Activated T-cell treated with anti-CD3 and anti-CD28 coated beads, Interleukin-2, amount 50 U/mL, for 72 hours (primary cell): Measurements from ENCODE around the gene FBXO8. TPM values are rescaled to one million over a fixed set of nuclear protein-coding genes. Genes with fewer than 3 reads are reported as not detected.

ENCODE experiments used
- ATAC-seq, 2 donors: fragments of 150-1000 bp; cut with Tn5 transposase; replicated peaks in 1 of 2; 2 replicates each; pipeline ENCODE4 v1.10.0; 2021; ENCODE audit warnings: moderate library complexity in 2 of 2, mild to moderate bottlenecking in 1 of 2
- DNase-seq, 2 donors: peaks; one replicate each; pipeline ENCODE4 v3.0.0; 2021 to 2022; ENCODE audit warnings: mixed read lengths in 1 of 2
- H3K27ac Mint-ChIP-seq: one replicate; pipeline ENCODE4 v1.8.0; 2022; ENCODE audit warnings: mild to moderate bottlenecking, moderate library complexity, mixed read lengths
- H3K27me3 Mint-ChIP-seq: one replicate; pipeline ENCODE4 v1.8.0; 2022; ENCODE audit warnings: low read depth, mixed read lengths
- H3K36me3 Mint-ChIP-seq, 2 donors: one replicate each; pipeline ENCODE4 v1.8.0; 2022; ENCODE audit warnings: mixed read lengths in 2 of 2, mild to moderate bottlenecking in 1 of 2; ENCODE audit not compliant: insufficient read depth in 2 of 2
- H3K4me1 Mint-ChIP-seq: one replicate; pipeline ENCODE4 v1.8.0; 2022; ENCODE audit warnings: low read depth, mixed read lengths
- H3K4me3 Mint-ChIP-seq, 2 donors: one replicate each; pipeline ENCODE4 v1.8.0; 2022; ENCODE audit warnings: mild to moderate bottlenecking in 2 of 2, mixed read lengths in 2 of 2, moderate library complexity in 2 of 2
- H3K9me3 Mint-ChIP-seq, 2 donors: one replicate each; pipeline ENCODE4 v1.8.0; 2022; ENCODE audit warnings: mixed read lengths in 2 of 2
- total RNA-seq, 2 donors: library from RNA; stranded (reverse); gene quantifications; one replicate each; pipeline ENCODE4 v1.2.3, GENCODE V29; 2022

The FBXO8 gene, protein sequence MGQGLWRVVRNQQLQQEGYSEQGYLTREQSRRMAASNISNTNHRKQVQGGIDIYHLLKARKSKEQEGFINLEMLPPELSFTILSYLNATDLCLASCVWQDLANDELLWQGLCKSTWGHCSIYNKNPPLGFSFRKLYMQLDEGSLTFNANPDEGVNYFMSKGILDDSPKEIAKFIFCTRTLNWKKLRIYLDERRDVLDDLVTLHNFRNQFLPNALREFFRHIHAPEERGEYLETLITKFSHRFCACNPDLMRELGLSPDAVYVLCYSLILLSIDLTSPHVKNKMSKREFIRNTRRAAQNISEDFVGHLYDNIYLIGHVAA
- total RNA-seq: 10 to 100 TPM; 25.5 to 26.0 TPM

DNA sequence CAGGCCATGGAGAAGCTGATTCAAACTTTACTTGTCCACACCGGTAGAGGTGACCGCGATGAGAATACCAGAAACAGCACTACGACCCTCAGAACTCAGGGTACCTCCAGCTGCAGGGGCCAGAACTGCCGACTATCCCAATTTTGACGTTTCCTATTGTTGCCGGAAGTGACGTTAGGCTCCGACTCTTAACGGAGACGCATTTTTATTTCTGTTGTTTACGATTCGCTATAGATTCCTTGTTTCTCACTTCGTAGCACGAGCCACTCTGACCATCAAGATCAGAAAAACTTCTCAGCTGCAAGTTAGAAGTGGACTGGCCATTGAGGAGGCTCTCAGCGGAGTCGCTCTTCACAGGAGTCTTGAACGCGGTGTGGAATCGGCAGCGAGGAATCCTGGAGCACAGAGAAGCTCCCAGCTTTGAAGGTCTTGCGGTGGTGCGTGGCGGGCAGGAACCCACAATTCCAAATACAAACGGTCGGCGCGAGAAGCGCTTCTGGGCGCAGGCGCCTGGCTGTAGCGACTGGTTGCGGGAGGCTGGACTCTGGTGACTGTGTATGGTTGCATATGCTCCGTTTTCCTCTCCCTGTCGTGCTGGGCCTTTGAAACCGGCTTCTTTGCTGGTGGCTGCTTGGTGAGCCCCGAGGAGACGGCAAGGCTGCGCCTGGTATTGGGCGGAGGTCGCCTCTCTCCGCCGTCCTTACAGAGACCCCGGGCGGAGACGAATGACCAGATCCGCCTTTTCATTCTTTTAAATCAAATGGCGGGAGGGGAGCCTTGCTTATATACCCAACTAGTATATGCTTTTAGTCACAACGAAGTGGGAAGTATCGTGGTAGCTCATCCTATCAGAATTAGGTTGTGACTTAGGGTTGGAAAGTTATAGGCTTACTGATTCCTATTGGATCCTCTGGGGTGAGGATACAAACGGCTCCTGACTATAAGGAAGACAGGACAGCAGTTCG lies at the start of gene FBXO8, which contains the start of gene CEP44:
TSS of gene FBXO8 (minus strand) at position 161 of the 965 bp plus-strand sequence. CDS start 20,575 bp downstream, outside the sequence.
TSS of gene CEP44 (plus strand) at position 405 of the 965 bp plus-strand sequence. CDS start 15,211 bp downstream, outside the sequence.
- peaks cover 5 to 6% of the 10 kb centered on the region in 2 donors for H3K36me3 Mint-ChIP-seq

DNA sequence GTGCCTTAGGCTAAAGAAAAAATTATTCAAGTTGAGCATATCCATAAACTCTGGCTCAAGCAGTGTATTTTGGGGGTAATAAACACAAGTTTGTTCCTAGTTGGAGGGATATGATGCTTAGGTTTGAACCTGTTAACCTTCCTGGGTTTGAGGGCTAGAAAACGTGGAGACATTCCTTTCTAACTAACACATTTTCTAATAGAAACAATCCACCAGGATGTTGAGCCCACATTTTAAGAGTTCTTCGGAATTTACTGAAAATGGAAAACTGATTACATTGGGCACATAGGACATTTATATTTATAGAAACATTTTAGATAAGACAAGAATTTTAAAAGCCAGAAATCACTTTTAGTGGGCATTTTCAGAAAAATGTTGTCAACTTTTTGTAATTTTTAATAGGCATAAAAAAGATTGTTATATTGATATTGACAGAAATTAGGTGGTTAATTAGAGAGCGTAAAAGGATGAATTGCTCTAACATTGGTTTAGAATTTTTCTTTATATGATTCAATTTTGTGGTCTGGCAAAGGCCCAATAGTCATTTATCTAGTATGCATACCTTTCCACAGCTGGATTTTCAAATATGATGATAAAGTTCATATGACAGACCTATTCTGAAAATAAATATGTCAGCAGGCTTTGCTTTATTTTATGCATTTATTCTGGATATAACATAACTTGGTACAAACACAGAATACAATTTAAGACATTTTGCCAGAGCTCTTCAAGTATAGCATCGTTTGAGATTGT lies 49.5 kb upstream of the FBXO8 start:
- H3K27ac Mint-ChIP-seq: no peak overlapping the region
- no peaks in the 10 kb centered on the region for H3K27me3 Mint-ChIP-seq
- no peaks in the 10 kb centered on the region for H3K9me3 Mint-ChIP-seq
- no peaks in the 10 kb centered on the region for H3K4me1 Mint-ChIP-seq
- no peak for DNase-seq
- ATAC-seq: no peak
- no peaks in the 10 kb centered on the region for H3K36me3 Mint-ChIP-seq
- H3K4me3 Mint-ChIP-seq: no peak overlapping the region

More for the DNA sequence above, at the start of gene FBXO8, which contains the start of gene CEP44:
- DNase-seq (peak; percentile 55 to 71), ATAC-seq (peak; percentile 72 to 75)
- peak within 1 kb of the TSS; percentile 98 for H3K27ac Mint-ChIP-seq
- peak within 1 kb of the TSS; percentile 90 to 99 for H3K4me3 Mint-ChIP-seq
- H3K9me3 Mint-ChIP-seq: peaks cover 0 to 2% of the 10 kb centered on the region in 2 donors
- H3K27me3 Mint-ChIP-seq: no peaks in the 10 kb centered on the region
- peaks cover 64% of the 10 kb centered on the region for H3K4me1 Mint-ChIP-seq

DNA sequence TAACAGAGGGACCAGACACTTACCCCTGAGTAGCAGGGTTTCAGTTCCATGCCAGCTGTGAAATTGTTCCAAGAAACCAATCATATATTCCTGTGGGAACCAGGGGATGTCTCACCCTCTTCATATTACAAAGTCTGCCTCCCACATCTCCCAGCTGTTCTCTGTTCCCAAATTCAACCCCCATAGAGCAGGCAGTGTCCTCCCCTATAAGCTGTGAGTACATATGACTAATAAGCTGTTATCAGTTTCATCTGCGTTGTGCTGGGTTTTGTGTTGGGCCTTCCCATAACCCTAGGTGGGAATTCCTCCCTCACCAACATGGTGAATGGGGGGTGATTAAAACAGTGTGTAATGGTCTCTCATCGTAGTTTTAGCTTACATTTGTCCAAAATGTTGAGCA lies 41.3 kb upstream of the FBXO8 start:
- DNase-seq (no peak), ATAC-seq (no peak)
- H3K9me3 Mint-ChIP-seq: no peaks in the 10 kb centered on the region
- no peaks in the 10 kb centered on the region for H3K36me3 Mint-ChIP-seq
- H3K27ac Mint-ChIP-seq: no peak overlapping the region
- no peaks in the 10 kb centered on the region for H3K4me1 Mint-ChIP-seq
- no peaks in the 10 kb centered on the region for H3K27me3 Mint-ChIP-seq
- H3K4me3 Mint-ChIP-seq: no peak overlapping the region

DNA sequence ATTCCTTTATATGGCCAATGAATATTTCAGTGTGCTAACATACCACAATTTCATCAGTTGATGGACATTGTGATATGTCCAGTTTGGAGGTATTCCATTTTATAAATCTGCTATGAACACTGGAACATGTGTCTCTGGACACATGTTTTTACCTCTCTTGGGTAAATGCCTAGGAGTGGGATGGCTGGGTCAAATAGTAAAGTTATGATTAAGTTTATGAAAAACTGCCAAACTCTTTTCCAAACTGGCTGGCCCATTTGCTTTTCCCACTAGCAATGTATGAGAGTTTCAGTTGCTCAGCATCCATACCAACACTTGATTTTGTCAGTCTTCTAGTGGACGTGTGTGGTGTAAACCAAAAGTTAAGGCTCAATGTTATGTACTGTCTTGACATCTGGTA lies 40.8 kb upstream of the FBXO8 start:
- no peak overlapping the region for H3K4me3 Mint-ChIP-seq
- H3K36me3 Mint-ChIP-seq: no peaks in the 10 kb centered on the region
- no peaks in the 10 kb centered on the region for H3K27me3 Mint-ChIP-seq
- no peaks in the 10 kb centered on the region for H3K4me1 Mint-ChIP-seq
- no peaks in the 10 kb centered on the region for H3K9me3 Mint-ChIP-seq
- ATAC-seq: no peak
- no peak overlapping the region for H3K27ac Mint-ChIP-seq
- no peak for DNase-seq

DNA sequence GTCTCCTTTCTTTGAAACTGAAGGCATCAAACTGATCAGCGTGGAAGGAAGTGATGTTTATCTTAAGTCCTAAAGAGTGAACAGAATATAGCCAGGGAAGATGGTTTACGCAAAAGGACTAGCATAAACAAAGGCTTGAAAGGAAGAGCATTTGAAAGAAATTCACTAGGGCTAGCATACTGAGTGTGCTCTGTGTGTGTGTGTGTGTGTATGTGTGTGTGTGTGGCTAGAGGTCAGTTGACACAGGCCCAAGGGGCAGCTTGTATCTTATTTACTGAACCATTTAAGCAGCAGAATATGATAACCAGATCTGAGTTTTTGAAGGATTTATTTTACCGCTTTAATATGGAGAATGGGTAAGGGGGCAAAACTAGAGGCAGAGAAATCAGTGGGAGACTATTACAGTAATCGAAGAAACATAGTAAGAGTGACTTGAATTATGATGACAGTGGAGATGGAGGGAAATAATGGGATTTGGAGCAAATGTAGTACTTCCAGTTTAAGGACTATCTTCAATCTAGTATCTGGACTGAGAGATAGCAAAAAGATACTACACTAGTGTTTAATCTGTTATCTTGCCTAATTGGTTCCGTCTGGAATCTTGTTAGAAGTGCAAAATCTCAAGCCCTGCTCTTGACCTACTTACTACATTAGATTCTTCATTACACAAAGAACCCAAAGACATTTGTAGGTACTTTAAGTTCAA lies 37.2 kb upstream of the FBXO8 start:
- ATAC-seq: no peak
- no peaks in the 10 kb centered on the region for H3K9me3 Mint-ChIP-seq
- H3K4me1 Mint-ChIP-seq: no peaks in the 10 kb centered on the region
- H3K4me3 Mint-ChIP-seq: no peak overlapping the region
- no peaks in the 10 kb centered on the region for H3K27me3 Mint-ChIP-seq
- H3K36me3 Mint-ChIP-seq: peaks cover 0 to 2% of the 10 kb centered on the region in 2 donors
- no peak overlapping the region for H3K27ac Mint-ChIP-seq
- no peak for DNase-seq

DNA sequence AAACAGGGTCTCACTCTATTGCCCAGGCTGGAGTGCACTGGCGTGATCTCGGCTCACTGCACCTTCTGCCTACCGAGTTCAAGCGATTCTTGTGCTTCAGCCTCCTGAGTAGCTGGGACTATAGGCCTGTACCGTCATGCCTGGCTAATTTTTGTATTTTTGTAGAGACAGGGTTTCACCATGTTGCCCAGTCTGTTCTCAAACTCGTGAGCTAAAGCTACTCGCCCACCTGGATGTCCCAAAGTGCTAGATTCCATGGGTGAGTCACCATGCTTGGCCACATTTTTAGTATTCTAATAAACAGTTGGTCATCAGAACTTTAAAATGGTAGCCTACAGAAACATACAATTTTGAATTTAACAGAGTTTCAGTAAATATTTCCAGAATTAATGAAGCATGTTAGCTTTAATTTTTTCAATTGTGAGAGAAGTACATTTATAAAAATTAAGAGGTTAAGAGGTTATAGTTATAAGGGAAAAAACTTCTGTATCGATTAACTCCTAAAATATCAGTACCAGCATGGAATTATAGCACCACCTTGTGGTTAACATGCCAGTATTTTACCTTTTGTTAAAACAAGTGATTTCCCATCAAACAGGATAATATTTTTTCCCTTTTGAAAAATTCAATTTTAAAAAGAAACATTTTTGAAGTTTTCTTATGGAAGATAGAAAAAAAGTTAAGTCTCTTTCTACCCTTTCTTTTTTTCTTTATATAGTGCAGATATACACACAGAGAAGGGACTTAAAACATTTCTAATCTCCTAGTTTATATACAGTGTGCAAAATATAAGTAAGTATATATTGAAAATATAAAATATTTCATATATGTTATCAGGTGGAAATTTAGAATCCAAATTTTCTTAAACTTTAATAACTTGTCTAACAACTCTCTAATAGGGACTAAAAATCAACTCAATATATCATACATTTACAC lies 35.6 kb upstream of the FBXO8 start:
- Mint-ChIP-seq H3K36me3 (peaks cover 0 to 2% of the 10 kb centered on the region in 2 donors), H3K4me3 (no peak overlapping the region), H3K27me3 (no peaks in the 10 kb centered on the region), H3K9me3 (no peaks in the 10 kb centered on the region), H3K4me1 (no peaks in the 10 kb centered on the region), H3K27ac (no peak overlapping the region)
- DNase-seq: no peak
- ATAC-seq: no peak

DNA sequence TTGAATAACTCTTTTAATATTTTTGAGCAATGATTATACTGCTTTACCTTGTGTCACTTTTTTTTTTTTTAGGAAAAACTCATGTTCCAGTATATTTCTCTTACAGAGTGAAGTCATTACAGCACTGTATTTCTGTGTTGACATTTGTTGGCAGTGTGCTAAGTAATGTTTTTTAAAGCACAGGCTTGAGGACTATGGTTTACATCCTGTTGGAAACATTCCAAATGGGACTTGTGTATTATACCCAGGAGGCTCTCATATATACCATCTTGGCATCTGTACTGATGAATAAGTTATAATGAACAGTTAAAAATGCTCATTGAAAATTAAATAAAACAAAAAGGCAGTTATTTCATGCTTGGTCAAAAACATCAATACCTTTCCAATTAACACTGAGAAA lies 34.1 kb upstream of the FBXO8 start:
- Mint-ChIP-seq H3K4me3 (no peak overlapping the region), H3K36me3 (peaks cover 0 to 6% of the 10 kb centered on the region in 2 donors), H3K27ac (no peak overlapping the region), H3K9me3 (no peaks in the 10 kb centered on the region), H3K4me1 (no peaks in the 10 kb centered on the region), H3K27me3 (no peaks in the 10 kb centered on the region)
- ATAC-seq: no peak
- DNase-seq: no peak

DNA sequence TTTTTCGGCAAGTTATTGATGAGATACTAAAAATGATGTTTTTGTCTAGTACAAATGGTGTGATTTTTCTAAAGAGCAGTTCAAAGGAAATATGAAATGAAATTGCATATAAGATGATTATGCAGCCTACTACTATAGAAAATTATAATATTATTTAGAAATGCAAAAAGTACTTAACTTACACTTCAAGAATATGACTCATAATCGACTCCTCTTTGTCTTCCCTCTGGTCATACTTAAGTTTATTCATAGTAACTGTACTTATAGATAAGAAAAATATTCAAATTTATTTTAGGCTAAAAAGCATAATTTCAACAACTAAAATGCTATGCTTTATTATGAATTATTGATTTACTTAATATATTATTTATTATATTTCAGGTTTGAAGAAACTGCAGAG lies 33.5 kb upstream of the FBXO8 start:
- H3K4me3 Mint-ChIP-seq: no peak overlapping the region
- no peaks in the 10 kb centered on the region for H3K27me3 Mint-ChIP-seq

DNA sequence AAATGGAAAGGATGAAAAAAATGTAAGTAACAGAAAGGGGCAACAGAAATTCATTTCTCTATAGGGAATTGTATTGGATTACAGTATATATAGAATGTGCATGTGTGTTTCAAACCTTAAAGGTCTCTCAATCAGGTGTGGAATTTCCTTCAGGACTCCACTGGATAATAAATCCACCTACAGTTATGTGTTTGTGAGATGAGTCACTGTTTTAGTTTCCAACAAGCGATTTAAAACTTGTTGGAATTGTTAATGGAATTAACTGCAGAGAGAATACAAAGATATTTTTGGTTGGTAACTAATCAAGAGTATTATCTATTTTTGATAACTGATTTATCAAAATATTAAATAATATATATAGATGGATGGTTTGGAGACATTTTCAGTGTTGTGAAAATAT lies 33.1 kb upstream of the FBXO8 start:
- no peak for DNase-seq
- H3K36me3 Mint-ChIP-seq: peaks cover 0 to 9% of the 10 kb centered on the region in 2 donors
- no peak for ATAC-seq
- no peaks in the 10 kb centered on the region for H3K4me1 Mint-ChIP-seq
- H3K27ac Mint-ChIP-seq: no peak overlapping the region
- no peak overlapping the region for H3K4me3 Mint-ChIP-seq
- no peaks in the 10 kb centered on the region for H3K9me3 Mint-ChIP-seq
- H3K27me3 Mint-ChIP-seq: no peaks in the 10 kb centered on the region

More for the DNA sequence above, 33.5 kb upstream of the FBXO8 start:
- Mint-ChIP-seq H3K9me3 (no peaks in the 10 kb centered on the region), H3K27ac (no peak overlapping the region), H3K36me3 (peaks cover 0 to 6% of the 10 kb centered on the region in 2 donors), H3K4me1 (no peaks in the 10 kb centered on the region)
- DNase-seq (no peak), ATAC-seq (no peak)

DNA sequence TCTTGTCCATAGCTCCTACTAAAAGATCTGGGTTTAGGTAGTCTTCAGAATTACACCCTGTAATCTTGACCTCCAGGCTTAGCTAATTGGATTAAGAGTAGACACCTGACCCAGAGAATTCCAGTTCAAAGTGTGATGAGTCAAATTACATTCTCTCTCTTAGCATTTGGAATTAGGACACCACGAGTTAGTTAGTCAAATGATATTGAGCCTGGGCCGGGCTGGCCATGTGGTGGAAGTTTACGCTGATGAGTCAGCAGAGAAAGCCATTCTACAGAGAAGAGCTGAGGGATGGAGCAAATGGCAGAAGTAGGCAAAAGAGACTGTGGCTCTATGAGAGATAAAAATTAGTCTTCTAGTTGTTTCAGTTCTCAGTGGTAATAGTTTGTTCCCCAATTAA lies 31.3 kb upstream of the FBXO8 start:
- no peak for DNase-seq
- Mint-ChIP-seq H3K4me1 (no peaks in the 10 kb centered on the region), H3K27me3 (no peaks in the 10 kb centered on the region), H3K27ac (no peak overlapping the region), H3K9me3 (no peaks in the 10 kb centered on the region), H3K36me3 (peaks cover 0 to 9% of the 10 kb centered on the region in 2 donors), H3K4me3 (no peak overlapping the region)
- no peak for ATAC-seq

DNA sequence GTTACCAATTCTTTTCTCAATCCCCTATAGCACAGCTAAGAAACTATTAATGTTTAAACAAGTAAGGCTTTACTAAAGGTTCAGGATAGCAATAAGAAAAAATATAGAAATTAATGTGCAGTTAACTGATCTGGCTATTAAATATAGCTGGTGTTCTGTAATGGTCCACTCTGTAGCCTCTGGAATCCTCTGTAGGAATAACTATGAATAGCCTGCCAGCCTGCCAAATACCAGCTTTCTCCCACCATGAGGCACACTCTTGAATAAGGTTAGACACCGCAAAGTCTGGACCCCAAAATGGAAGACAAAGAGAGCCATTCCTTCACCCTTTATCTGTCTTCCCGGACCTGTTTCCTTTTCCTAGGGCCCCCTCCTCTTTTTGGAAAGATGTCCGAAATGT lies 30.8 kb upstream of the FBXO8 start:
- H3K27ac Mint-ChIP-seq: no peak overlapping the region
- H3K4me1 Mint-ChIP-seq: no peaks in the 10 kb centered on the region
- no peak overlapping the region for H3K4me3 Mint-ChIP-seq
- peaks cover 0 to 9% of the 10 kb centered on the region in 2 donors for H3K36me3 Mint-ChIP-seq
- H3K27me3 Mint-ChIP-seq: no peaks in the 10 kb centered on the region
- no peaks in the 10 kb centered on the region for H3K9me3 Mint-ChIP-seq
- no peak for DNase-seq
- ATAC-seq: no peak
